NB4 (cell line): ENCODE results near the gene HTR2A.

ENCODE experiments used
- CTCF ChIP-seq: IDR thresholded peaks from one replicate; pipeline ENCODE4 v1.5.1; 2012; ENCODE audit warnings: low read depth, low read length
- MYC ChIP-seq: IDR thresholded peaks from 2 replicates; pipeline ENCODE4 v1.6.1; 2011; ENCODE audit warnings: low read depth, low read length

GRCh38 chr13:46906405-46906804 lies 9.6 kb upstream of the HTR2A start:
- no peak for TF ChIP-seq CTCF
- no peak for TF ChIP-seq MYC
